Fibroblast of upper back skin (primary cell): ENCODE results near the gene POLR1A.
A peak's percentile ranks its signal among the peaks of the same experiment; 100 is the strongest.

Experiments used
- DNase-seq: peaks from one replicate; pipeline ENCODE4 v3.0.0-alpha.2; 2013

Gene POLR1A

DNA sequence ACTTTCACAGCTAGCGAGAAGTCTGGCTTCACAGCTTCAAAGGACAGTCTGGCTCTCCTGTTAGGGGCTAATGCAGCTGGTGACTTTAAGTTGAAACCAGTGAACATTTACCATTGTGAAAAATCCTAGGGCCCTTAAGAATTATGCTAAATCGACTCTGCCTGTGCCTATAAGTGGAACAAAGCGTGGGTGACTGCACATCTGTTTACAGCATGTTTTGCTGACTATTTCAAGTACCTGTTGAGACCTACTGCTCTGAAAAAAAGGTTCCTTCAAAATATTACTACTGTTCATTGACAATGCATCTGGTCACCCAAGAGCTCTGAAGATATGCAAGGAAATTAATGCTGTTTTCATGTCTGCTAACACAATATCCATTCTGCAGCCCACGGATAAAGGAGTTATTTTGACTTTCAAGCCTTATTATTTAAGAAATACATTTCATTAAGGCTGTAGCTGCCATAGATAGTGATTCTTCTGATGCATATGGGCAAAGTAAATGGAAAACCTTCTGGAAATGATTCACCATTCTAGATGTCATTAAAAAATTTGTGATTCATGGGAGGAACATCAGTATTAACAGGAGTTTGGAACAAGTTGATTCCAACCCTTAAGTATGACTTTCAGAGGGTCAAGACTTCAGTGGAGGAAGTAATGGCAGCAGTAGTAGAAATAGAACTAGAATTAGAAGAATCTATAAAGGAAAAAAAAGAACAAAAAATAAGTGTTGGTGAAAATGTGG lies 48.9 kb downstream of the POLR1A start:
- DNase-seq, result no peak

DNA sequence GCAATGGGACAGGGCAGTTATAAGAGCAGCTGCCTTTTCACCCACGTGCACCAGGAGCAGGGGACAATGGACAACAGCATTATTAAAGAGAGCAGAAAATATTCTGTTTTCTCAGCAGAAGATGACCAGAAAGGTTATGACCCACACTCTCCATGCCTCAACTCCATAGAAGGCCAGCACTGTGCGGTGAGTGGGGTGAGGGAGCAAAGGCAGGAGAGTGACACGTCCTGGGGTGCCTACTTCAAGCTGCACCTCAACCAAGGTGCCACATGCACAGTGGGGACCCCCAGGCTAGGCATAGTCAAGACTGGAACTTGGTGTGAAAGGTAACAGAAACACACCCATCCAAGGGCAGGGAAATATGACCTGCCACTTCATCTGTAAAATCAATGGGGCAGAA lies 50.4 kb downstream of the POLR1A start:
- no peak for DNase-seq

DNA sequence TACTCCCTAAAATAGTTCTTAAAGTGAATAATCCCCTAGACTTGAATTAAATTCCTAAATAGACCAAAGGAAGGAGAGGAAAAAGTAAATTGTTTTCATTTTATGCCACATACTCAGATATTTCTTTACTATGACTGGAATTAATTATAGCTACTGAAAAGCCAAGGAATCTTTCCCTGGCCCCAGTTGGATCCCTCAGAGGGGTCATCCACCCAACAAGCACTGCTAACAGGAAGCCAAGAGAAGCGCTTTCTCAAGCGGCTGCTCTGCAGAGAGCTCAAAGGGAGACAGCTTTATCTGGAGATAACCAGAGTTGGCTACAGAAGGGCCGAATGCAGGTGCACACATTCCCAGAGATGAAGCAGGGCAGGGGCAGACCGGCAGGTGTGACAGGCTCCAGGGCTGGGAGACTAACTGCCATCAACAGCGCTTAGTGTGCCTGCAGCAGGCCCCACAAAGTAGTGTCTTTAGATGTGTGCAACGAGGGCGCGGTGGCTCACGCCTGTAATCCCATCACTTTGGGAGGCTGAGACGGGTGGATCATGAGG lies 51.1 kb downstream of the POLR1A start:
- DNase-seq, result peak; percentile 86

DNA sequence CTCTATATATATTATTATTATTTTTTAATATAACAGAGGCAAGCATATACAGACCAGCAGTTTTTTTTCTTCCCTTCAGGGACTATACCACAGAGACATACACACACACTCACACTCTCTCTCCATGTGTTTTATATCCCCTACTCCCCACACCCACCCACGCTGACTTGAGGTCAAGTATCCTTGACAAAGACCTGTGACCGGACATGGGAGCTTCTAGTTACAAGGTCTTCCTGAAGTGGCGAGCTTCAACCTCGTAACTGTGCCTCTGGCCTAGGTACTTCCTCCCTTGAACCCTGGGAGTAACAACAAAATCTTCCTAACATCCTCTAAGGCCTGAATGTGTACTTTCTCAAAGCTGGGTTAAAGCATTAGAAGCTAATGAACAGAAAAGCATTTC lies 52.5 kb downstream of the POLR1A start:
- DNase-seq, result no peak

DNA sequence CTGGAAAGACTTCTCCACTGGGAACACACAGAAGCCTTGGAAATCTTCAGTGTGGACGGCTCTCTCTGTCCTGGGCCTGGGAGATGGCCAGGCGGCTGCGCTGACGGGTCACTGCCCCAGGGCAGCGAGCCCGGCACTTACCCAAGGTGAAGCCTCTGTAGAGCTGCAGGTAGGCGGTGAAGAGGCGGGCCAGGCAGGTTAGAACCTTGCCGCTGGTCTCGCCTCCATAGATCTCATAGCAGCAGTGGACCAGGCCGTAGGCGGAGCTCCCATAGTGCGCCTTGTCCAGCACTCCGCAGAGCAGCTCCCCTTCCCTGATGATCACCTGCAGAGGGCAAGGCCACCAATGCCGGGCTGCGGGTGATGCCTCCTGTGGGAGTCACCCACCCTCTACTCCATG lies 53.0 kb downstream of the POLR1A start:
- no peak for DNase-seq

DNA sequence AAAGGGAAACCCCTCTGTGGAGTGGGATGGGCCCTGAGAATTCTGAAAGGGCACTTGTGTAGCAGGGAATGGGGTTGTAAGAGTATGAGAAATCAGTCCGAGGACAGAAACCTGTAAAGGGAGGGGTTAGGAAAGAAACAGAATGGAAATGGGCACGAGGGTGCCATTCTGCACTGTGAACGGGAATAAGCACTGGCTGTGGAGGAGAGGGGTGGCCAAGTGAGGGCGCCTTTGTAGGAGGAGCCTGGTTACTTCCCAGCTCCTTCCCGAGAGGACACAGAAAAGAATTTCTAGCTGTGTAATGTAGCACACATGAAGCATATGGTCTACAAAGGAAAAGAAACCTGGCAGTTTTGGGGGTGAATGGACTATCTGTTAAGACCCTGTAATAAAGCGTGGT lies 53.4 kb downstream of the POLR1A start:
- no peak for DNase-seq

DNA sequence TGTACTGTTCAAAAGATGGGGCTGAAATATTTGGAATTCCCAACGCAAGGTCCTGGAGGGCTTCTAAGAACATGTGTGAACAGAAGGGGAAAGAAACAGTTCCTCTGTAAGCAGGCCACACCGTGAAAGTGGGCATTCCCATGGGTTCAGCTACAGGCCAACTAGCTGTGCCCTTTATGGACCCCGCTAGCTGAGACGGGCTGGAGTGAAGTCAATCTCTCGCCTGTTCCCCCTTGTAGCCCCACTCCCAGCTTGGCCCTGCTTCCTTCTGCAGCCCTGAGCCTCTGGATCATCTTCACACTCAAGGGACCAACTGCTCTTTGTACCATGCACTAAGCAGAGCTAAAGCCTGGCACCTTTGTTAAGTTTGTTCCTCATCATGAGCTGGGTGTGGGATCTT lies 55.4 kb downstream of the POLR1A start:
- DNase-seq, result no peak

DNA sequence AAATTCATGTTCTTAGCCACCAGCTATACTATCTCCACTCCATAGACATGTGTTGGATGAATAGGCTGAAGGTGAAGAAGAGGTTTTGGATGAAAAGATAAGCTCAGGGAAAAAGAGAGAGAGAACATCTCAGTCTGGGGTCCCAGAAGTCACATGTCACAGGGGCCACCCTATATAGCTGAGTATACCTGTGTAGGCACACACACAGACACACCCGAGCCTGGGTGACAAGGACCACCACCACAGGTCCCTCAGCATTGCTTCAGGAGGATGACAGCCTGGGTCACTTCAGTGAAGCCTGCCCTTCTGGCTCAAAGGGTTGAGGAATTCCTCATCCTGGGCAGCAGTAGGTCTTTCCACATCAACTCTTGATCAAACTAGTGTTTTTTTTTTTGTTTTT lies 56.2 kb downstream of the POLR1A start:
- DNase-seq, result no peak

DNA sequence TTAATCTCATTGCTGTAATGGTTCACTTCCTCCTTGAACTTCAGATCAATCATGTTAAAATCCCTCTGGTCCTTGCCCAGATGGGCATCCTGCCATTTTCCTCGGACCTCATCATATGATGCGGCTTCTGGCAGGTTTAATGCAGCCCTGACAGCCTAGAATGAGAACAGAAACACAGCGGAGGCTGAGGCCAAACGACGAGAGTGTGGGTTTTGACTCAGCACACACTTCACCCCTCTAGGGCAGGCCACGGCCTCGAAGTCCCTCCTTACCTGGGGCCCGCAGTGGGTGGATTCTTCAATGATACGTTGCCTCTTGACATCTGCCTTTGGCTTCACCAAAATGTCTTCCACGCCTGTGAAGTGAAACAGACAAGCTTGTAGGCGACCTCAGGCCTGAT lies 56.8 kb downstream of the POLR1A start:
- no peak for DNase-seq

DNA sequence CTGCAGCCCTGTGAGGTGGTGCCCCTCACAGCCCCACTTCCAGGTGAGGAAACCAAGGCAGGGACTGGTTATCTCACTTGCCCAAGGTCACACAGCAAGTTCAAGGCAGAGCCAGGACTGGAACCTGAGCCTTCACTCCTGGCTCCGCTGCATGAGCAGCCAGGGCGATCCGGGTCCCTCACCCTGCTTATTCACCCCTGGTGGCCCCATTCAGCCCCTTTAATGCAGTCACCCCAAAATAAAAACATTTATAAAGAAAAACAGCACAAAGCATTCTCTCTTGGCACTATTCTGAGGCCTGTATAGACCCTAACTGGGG lies 57.3 kb downstream of the POLR1A start:
- DNase-seq, result no peak

DNA sequence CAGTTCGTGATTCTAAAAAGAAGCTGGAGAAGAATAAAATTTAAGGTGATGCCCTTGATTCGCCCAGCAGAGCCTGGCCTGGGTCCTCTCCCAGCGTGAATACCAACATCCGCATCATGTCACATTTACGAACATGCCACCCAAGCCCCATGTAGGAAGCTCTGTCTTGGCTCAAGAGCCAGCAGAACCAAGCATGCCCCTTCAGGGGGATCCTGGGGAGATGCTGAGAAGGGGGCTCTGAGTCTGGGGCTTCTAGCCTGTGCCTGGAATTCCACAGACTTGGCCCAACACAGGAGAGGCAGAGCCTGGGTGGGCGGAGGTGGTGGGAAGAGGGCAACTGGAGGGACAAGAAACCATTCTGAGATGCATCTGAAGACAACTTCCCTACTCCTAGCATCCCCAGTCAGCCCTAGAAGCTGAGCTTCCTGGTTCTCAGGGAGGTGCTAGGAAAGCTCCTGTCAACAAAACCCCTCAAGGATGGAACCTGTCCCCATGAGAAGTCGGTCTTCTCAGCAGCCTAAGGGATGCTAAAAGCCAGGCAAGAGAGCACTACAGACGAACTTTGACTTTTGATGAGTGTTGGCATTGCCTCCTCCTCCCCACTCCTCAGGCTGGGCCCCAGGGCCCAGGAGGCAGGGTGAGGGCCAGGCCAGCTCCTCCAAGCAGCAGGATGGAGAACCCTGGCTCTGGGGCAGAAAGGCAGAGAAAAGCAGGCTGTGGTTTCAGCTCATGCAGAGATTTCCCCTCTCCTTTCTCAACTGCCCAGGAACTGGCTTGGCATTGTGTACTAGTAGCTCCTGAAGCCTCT lies 57.9 kb downstream of the POLR1A start:
- no peak for DNase-seq

DNA sequence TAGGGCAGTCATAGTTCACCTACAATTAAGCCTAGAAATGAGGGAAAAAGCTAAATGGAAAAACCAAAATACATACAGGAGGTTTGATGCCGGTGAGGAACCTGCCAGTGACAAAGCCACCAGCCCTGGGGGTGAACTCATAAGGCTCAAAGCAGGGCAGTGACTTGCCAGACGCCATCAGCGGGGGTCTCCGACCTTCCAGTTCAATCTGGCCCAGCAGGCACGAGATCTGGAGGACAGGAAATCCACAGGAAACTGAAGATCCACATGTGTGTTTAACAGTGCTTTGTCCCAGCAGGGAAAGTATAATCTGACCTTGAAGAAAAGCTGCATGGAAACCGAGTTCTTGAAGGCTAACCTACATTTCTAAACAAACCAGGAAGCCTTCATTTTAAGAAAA lies 60.1 kb downstream of the POLR1A start:
- DNase-seq, result no peak

DNA sequence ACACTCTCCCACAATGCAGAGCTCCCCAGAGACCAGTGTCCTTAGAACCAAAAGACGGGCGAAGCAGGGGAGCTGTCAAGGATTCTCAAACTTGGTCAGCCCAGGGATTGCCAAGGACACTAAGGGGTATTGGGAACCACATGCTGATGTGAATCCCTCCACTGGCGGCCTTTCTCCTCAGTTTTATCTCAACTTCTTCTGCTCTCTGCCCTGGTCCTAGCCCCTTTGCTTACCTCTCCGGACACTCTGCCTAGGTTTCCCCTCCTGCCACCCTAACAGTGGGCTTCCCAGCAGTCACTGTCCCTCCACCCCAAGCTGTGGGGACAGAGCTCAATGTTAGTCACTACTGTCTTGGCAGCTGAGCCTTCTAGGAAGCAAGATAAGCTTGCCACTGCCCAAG lies 61.1 kb downstream of the POLR1A start:
- DNase-seq, result no peak

DNA sequence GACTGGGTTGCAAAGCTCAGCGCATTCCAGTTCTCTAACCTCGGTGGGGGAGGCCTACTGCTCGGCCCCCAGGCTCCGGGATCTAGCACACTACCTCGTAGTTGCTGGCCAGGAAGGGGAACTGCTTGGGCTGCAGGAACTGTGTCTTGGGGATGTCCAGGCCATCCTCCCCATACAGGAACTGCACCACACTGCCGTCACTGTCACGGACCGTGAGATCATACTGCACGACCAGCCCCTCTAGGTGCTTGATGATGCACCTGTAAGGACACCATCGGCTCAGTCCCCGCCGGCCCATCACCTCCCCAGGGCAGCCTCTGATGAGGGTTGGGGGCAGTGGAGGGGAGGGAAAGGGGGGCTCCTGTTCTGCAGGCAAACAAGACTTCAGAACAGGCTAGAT lies 61.6 kb downstream of the POLR1A start:
- no peak for DNase-seq

DNA sequence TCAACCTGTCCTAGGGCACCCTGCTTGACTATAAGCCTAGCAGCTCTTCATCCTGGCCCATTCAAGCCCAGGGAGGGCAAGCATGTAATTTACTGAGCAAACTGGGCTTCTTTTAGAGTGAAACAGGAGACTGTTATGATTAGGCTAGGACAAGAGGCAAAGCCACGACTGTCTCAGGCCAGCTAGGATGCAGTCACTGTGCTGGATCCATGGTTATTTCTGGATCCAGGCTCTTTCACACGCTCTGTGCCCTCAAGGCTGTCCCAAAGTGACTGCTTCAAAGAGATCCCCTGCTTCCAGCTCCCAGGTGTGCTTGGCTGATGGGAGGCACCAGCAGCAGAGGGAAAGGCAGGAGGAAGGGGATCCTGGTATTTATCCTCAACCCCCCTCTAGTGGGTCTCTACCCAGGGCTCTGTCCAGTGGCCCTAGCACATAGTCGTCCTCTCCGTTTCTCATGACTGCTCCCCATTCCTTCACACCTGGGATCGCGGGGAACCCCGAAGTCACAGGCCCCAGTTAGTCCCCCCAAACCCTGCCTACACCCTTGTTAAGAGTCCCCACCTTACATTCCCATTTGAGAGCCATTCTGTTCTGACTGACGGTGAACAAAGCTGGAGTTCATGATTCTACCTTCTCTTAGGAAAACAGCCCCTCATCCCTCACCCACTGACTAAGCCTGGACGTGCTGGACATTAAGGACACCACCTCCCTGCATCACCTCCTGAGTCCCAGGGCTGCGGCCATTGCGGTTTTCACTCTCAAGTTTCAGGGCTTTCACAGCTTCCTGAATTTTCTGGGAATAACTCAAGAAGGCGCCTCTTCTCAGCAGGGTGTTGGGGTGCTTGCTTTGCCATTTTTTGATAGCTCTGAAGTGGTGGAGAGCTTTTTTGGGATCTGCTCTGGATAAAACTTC lies 63.2 kb downstream of the POLR1A start:
- DNase-seq, result no peak

DNA sequence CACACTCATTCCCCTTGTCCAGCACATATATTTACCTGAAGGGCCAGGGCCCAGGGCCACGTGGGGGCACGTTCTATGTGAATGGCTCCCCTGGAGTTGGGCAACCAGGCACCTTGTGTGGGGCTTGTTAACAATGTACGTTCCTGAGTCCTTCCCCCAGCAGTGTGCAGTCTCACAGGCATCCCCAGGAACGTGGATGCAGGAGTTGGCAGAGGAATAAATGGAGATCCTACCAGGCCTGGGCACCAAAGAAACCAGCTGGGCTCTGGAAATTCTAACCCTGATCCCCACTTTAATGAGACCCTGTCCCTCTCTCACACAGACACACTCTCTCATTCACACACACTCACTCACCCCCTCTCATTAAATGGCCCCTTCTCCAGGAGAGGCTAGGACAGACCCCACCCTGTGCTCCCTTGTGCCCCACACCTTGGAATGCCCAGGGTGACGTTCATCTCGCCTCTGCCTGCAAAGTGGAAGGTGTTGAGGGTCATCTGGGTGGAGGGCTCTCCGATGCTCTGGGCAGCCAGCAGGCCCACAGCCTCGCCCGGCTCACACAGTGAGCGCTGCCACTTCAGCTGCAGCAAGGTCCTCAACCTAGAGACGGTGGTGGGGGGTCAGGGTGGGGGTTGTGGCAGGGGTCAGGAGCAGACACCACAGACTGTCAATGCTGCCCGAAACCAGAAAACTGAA lies 65.6 kb downstream of the POLR1A start:
- no peak for DNase-seq

DNA sequence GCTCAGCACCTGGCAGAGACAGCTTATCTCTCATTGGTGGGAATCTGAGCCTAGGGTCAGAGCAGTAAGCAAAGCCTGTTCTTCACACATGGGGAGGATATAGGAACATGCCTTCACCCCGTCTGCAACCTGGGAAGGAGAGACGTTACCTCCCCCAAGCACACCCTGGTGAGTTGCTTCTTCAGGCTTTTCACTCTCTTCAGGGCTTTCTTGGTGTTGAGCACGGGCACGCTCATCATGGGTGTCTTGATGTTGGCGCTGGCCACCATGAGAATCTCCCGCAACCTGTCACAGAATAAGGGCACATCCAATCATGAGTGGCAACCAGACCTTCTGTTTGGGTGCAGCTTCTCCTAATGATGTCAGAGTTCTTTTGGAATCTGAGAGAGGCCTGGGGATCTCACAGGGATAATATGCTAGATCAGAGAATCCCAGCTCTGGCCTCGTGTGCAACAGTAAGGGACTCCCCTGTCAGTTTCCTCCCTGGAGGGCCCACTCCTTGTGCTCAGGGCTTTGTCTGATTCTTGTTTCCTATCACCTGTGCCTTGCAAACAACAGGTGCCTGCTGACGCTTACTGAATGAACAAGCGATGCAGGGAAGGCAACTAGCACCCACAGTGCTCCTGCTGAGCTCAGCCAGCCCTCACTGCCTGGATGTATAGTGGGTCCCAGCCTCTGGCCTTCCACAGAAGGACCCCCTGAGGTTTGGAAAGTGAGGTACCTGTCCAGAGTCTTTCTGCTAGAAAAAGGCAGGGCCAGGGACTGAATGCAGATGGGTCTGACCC lies 66.3 kb downstream of the POLR1A start:
- no peak for DNase-seq

DNA sequence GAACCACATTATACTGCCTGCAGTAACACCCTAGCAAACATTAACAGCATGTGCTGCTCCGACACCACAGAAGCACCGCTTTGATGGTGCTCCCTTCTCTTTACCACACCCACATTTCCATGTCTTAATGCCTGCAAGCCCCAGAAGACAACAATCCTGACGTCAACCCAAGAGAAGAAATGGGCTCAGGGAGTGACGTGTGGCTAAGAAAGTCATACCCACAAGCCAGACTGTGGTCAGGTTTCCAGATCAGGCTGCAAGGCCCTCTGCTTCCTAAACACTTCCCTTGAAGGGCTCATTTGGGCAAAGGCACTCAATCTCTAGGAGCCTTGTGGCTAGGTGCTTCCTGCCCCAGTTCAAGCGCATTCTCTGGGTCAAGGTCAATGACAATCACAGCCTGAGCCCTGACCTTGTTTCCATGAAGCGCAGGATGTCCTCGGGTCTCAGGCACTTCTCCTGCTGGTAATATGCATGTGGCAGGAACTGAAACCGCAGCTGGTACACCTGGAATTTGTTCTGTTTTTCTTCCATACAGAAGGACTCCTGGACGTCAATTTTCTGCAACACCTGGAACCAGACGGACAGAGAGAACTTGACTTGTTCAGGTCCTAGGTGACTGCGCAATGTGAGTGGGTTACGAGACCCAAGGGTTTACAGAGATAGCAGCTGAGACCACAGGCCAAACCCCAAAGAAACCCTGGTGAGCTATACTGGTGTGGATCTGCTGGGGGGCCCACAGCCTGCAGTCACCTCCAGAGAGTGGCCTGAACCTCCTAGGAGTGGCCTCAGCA lies 67.2 kb downstream of the POLR1A start:
- peak; percentile 64 for DNase-seq

DNA sequence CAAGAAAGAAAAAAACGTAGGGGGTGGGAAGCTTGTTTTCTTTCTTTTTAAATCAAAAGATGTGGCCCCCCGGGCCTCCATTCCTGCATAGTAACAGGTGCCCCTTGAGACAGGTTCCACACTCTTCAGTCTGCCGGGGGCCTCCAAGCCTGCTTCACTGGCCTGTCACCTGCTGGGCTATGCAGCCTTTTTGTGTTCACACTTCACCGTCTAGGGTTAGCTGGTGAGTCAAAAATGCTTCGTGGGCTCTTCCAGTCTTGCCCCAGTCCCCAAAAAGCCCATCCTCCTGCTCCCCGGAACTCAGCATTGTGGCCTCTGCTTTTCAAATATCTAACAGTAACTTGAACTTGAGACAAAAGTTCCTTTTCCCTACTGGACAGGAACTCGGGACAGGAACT lies 67.9 kb downstream of the POLR1A start:
- DNase-seq, result no peak

DNA sequence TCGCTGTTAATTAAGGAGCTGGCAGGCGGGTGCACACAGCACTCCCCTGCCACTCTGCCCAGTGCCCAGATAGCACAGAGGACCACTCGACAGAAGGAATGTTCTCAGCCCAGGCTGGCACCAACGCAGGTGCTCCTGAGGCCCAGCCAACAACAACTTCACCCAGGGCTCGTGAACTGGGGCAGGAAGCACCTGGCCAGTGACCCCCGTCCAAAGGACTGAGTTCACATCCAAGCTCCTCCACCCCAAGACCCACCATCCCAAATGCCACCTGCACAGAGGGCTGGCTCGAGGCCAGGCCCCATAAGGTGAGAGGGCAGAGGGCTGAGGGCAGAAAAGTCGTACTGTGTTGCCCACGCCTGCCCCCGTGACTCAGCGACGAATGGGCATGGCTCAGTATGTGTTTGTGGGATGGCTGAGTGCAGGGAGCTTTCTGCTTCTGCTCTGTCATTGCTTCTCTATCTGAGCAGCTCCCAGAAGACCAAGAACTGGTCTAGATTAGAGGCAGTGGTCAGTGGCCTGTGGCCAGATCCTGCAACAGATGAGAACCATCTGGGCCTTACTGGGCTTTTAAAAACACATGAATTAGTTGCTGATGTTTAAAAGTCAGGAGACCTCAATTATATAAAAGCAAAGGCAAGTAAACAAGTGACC lies 68.4 kb downstream of the POLR1A start:
- peak; percentile 78 for DNase-seq
